Sigmoid colon (tissue), 7 donors: Measurements from ENCODE around the gene GPD1L. TPM values are rescaled to one million over a fixed set of nuclear protein-coding genes. Genes with fewer than 3 reads are reported as not detected.

Source experiments
- DNase-seq: peaks from one replicate; pipeline ENCODE4 v3.0.0-alpha.2; 2019
- H3K27ac ChIP-seq, 4 donors: fragments of 200-600 bp; sonication (generic); one replicate each; pipeline ENCODE4 v1.5.1; 2016 to 2019; ENCODE audit warnings: mild to moderate bottlenecking in 1 of 4
- H3K27me3 ChIP-seq, 3 donors: fragments of 200-600 bp; sonication (generic); one replicate each; pipeline ENCODE4 v1.5.1; 2019; ENCODE audit warnings: mild to moderate bottlenecking in 1 of 3
- H3K36me3 ChIP-seq, 4 donors: fragments of 200-600 bp; sonication (generic); one replicate each; pipeline ENCODE4 v1.5.1; 2016 to 2019
- H3K4me1 ChIP-seq, 4 donors: fragments of 200-600 bp; sonication (generic); one replicate each; pipeline ENCODE4 v1.5.1; 2017 to 2019
- H3K4me3 ChIP-seq, 4 donors: fragments of 200-600 bp; sonication (generic); one replicate each; pipeline ENCODE4 v1.5.1; 2017 to 2019; ENCODE audit warnings: mild to moderate bottlenecking in 2 of 4, moderate library complexity in 1 of 4
- H3K9me3 ChIP-seq, 4 donors: fragments of 200-600 bp in 3 of 4; sonication (generic) in 3 of 4; one replicate each; pipeline versions ENCODE4 v1.5.1 to v1.6.1; 2013 to 2019
- CTCF ChIP-seq, 4 experiments: fragments of 450-650 bp in 3 of 4; fragments of 200-600 bp in 1 of 4; IDR thresholded peaks; one replicate each; pipeline ENCODE4 v1.5.1; 2016 to 2019; ENCODE audit warnings: antibody characterized with exemption in 4 of 4, mild to moderate bottlenecking in 3 of 4, moderate library complexity in 2 of 4
- EP300 ChIP-seq, 4 donors: sonication (generic); formaldehyde crosslinking; IDR thresholded peaks; one replicate each; pipeline ENCODE4 v1.6.1; 2017; ENCODE audit warnings: antibody characterized with exemption in 4 of 4
- POLR2A ChIP-seq, 2 donors: fragments of 450-650 bp; IDR thresholded peaks; one replicate each; pipeline ENCODE4 v1.6.1; 2016; ENCODE audit warnings: antibody characterized with exemption in 2 of 2, mild to moderate bottlenecking in 2 of 2, moderate library complexity in 2 of 2
- POLR2AphosphoS5 ChIP-seq, 4 donors: sonication (generic); formaldehyde crosslinking; IDR thresholded peaks; one replicate each; pipeline ENCODE4 v1.6.1; 2017; ENCODE audit warnings: antibody characterized with exemption in 4 of 4
- WGBS, 2 donors: extraction: QIAGEN DNeasy Blood & Tissue Kit; methylation state at CpG; one replicate each; pipeline ENCODE4 v1.1.7; 2013; 5-methylcytosine and 5-hydroxymethylcytosine counted together
- intact Hi-C: fragments of 100-400 bp; cut with DNase I; formaldehyde crosslinking; loops from one replicate; pipeline ENCODE4 v1.15.1; 2023
- polyA plus RNA-seq, 3 donors: library from polyadenylated mRNA; stranded (reverse); fragments of 200-250 nt; gene quantifications; one replicate each; pipeline ENCODE4 v1.2.3, GENCODE V29; 2013
- total RNA-seq, 4 donors: library from RNA; depleted of rRNA; stranded (reverse); fragments of >200 nt; gene quantifications; one replicate each; pipeline ENCODE4 v1.1.0, GENCODE V29; 2016
- donor health status: healthy with polysubstance abuse.
- donor health status: Bipolar disorder and iron deficiency.
- donor health status: healthy.

Gene GPD1L
- total and polyA plus RNA-seq, 7 donors: 39.1 to 67.8 (median 46.0) TPM

GRCh38 chr3:32216172-32216783, 109.9 kb downstream of the GPD1L start:
- TF ChIP-seq CTCF (IDR thresholded peaks at IDR 0.05): no peak
- TF ChIP-seq POLR2AphosphoS5 (IDR thresholded peaks at IDR 0.05): no peak
- TF ChIP-seq EP300 (IDR thresholded peaks at IDR 0.05): no peak
- no peak for TF ChIP-seq POLR2A (IDR thresholded peaks at IDR 0.05)
- no peak for DNase-seq
- no peaks in the 10 kb centered on the region for H3K4me1 ChIP-seq
- H3K36me3 ChIP-seq: no peaks in the 10 kb centered on the region
- intact Hi-C loops: no loop called here
- H3K27me3 ChIP-seq: peaks cover 0 to 2% (median 0%) of the 10 kb centered on the region in 3 donors
- H3K27ac ChIP-seq: no peak overlapping the region
- WGBS, 2 donors: 15 to 50% methylated on average over 10 of the region's 10 CpGs
- H3K9me3 ChIP-seq: peaks cover 0 to 4% (median 0%) of the 10 kb centered on the region in 4 donors
- H3K4me3 ChIP-seq: no peak overlapping the region

DNA sequence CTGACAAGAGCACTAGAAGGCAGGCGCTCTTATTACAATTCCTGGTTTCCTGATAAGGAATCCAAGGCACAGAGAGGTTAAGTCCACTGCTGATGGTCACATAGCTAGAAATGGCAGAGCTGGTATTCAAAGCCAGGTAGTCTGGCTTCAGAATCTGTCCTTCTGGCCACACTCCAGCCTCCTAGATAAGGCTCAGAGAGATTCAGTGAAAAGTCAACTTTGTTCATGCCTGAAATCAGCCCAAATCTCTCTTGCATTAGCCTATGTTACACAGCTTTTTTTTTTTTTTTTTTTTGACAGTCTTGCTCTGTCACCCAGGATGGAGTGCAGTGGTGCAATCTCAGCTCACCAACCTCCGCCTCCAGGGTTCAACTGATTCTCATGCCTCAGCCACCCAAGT, 110.9 kb downstream of the GPD1L start:
- WGBS, 2 donors: 95% methylated on average over 2 of the region's 2 CpGs
- no peak for DNase-seq
- H3K27me3 ChIP-seq: peaks cover 0 to 2% (median 0%) of the 10 kb centered on the region in 3 donors
- H3K9me3 ChIP-seq: peaks cover 0 to 4% (median 0%) of the 10 kb centered on the region in 4 donors
- intact Hi-C loops: no loop called here
- no peaks in the 10 kb centered on the region for H3K4me1 ChIP-seq
- no peaks in the 10 kb centered on the region for H3K36me3 ChIP-seq
- H3K4me3 ChIP-seq: no peak overlapping the region
- TF ChIP-seq POLR2AphosphoS5 (IDR thresholded peaks at IDR 0.05) (no peak), POLR2A (IDR thresholded peaks at IDR 0.05) (no peak), EP300 (IDR thresholded peaks at IDR 0.05) (no peak), CTCF (IDR thresholded peaks at IDR 0.05) (no peak)
- H3K27ac ChIP-seq: no peak overlapping the region

Other genes starting within 250 kb of the GPD1L start
- 10 to 100 TPM in 3 of 4 donors, 1 to 10 TPM in 1; 7.8 to 77.7 (median 41.2) TPM for gene OSBPL10, start 125.4 kb upstream of the GPD1L start, total RNA-seq
- 1 to 10 TPM; 2.3 to 8.5 (median 2.4) TPM for gene OSBPL10, start 125.4 kb upstream of the GPD1L start, polyA plus RNA-seq
- gene ZNF860, start 124.9 kb upstream of the GPD1L start, total RNA-seq: 1 to 10 TPM in 1 of 4 donors, under 1 TPM in 3; under 0.01 to 1.3 (median 0.55) TPM
- gene ZNF860, start 124.9 kb upstream of the GPD1L start, polyA plus RNA-seq: 1 to 10 TPM in 1 of 3 donors, under 1 TPM in 1, not detected in 1; 0.23 to 1.3 TPM
- gene CMTM8, start 132.1 kb downstream of the GPD1L start, total RNA-seq: 1 to 10 TPM in 1 of 4 donors, under 1 TPM in 2, not detected in 1; 0.49 to 4.4 (median 0.81) TPM
- 1 to 10 TPM; 4.2 to 7.9 (median 4.4) TPM for gene CMTM8, start 132.1 kb downstream of the GPD1L start, polyA plus RNA-seq